GM12878 (cell line): ENCODE measurements around the gene PREP. TPM values are rescaled to one million over a fixed set of nuclear protein-coding genes. Genes with fewer than 3 reads are reported as not detected.

ENCODE experiments used
- ATAC-seq: fragments of 200-7000 bp; cut with Tn5 transposase; 3 replicates; pipeline ENCODE4 v1.9.1; 2020; ENCODE audit warnings: mild to moderate bottlenecking, moderate library complexity
- BruUV-seq: library from RNA; stranded (reverse); fragments of 400-500 nt; replicated peaks from 2 replicates; lab custom pipeline; 2021; lab: Mats Ljungman, UMichigan
- CTCF ChIA-PET: fragments of 300-600 bp; sonication (Branson Sonifier 250); formaldehyde crosslinking; extraction: SDS; loops from one replicate; lab custom pipeline; 2021; ENCODE audit warnings: inconsistent platforms; lab: Yijun Ruan, JAX
- POLR2A ChIA-PET: fragments of 350-600 bp; formaldehyde crosslinking; extraction: SDS; loops from one replicate; lab custom pipeline; 2021; ENCODE audit warnings: inconsistent platforms; lab: Charles Lee
- RAD21 ChIA-PET: fragments of 300-600 bp; sonication (Branson Sonifier 250); formaldehyde crosslinking; loops from one replicate; lab custom pipeline; 2023; ENCODE audit warnings: antibody characterized with exemption; ENCODE audit not compliant: unreplicated experiment; lab: Charles Lee
- SMC1A ChIA-PET: fragments of 300-600 bp; sonication (Branson Sonifier 250); formaldehyde crosslinking; loops from one replicate; lab custom pipeline; 2023; ENCODE audit not compliant: unreplicated experiment, uncharacterized antibody; lab: Charles Lee
- DNase-seq: peaks from one replicate; pipeline ENCODE4 v3.0.0-alpha.2; 2011; ENCODE audit warnings: low read depth, low spot score
- FAIRE-seq: peaks from 3 replicates; lab custom pipeline; 2011; peaks lifted over from hg19 to GRCh38; lab: Jason Lieb, UNC
- H2AFZ ChIP-seq: 2 replicates; pipeline ENCODE4 v1.6.0; 2011; ENCODE audit warnings: low read depth, low read length, control low read depth; ENCODE audit not compliant: control insufficient read depth
- H3K27ac ChIP-seq: 2 replicates; pipeline ENCODE4 v1.5.1; 2011; ENCODE audit warnings: control low read depth; ENCODE audit not compliant: control insufficient read depth, insufficient read depth
- H3K27me3 ChIP-seq, 2 experiments: replicated peaks in 1 of 2; 2 replicates each; pipeline versions ENCODE4 v1.6.0 to v1.6.1; 2011; ENCODE audit warnings: low read length in 1 of 2; ENCODE audit not compliant: control insufficient read depth in 2 of 2, insufficient read depth in 2 of 2
- H3K36me3 ChIP-seq, 2 experiments: 2 replicates each; pipeline ENCODE4 v1.5.1; 2011; ENCODE audit warnings: low read length in 1 of 2; ENCODE audit not compliant: control insufficient read depth in 2 of 2, insufficient read depth in 2 of 2
- H3K4me1 ChIP-seq: 2 replicates; pipeline ENCODE4 v1.6.1; 2011; ENCODE audit warnings: mild to moderate bottlenecking, low read length, moderate library complexity, mixed read lengths; ENCODE audit not compliant: control insufficient read depth, insufficient read depth
- H3K4me2 ChIP-seq: 2 replicates; pipeline ENCODE4 v1.6.0; 2011; ENCODE audit warnings: control low read depth; ENCODE audit not compliant: control insufficient read depth, insufficient read depth
- H3K4me3 ChIP-seq: fragments of 200-600 bp; sonication (generic); 2 replicates; pipeline ENCODE4 v1.5.1; 2016
- H3K79me2 ChIP-seq: 2 replicates; pipeline ENCODE4 v1.6.0; 2011; ENCODE audit warnings: low read length; ENCODE audit not compliant: control insufficient read depth, insufficient read depth
- H3K9ac ChIP-seq: 2 replicates; pipeline ENCODE4 v1.8.0; 2011; ENCODE audit warnings: low read length, control low read depth, mixed read lengths; ENCODE audit not compliant: control insufficient read depth, insufficient read depth
- H3K9me3 ChIP-seq: replicated peaks from 3 replicates; pipeline ENCODE4 v1.5.1; 2011; ENCODE audit warnings: mild to moderate bottlenecking, low read length; ENCODE audit not compliant: control insufficient read depth, insufficient read depth
- H4K20me1 ChIP-seq: 2 replicates; pipeline ENCODE4 v1.6.0; 2011; ENCODE audit not compliant: control insufficient read depth, insufficient read depth
- BACH1 ChIP-seq: fragments of 450-650 bp; IDR thresholded peaks from 2 replicates; pipeline ENCODE4 v1.6.1; 2017; ENCODE audit warnings: mild to moderate bottlenecking, borderline replicate concordance
- CUX1 ChIP-seq: IDR thresholded peaks from 2 replicates; pipeline ENCODE4 v1.6.1; 2012; ENCODE audit warnings: improper control_type of control experiment, low read depth, low read length; ENCODE audit not compliant: insufficient replicate concordance
- GATAD2B ChIP-seq: fragments of 450-650 bp; conservative IDR thresholded peaks from 2 replicates; pipeline ENCODE4 v1.6.1; 2017; ENCODE audit warnings: low read depth, mild to moderate bottlenecking, moderate library complexity
- KLF5 ChIP-seq: fragments of 450-650 bp; IDR thresholded peaks from 2 replicates; pipeline ENCODE4 v1.6.1; 2014; ENCODE audit warnings: mild to moderate bottlenecking; ENCODE audit not compliant: partially characterized antibody
- NFXL1 ChIP-seq: fragments of 450-650 bp; IDR thresholded peaks from 2 replicates; pipeline ENCODE4 v1.6.1; 2017; ENCODE audit warnings: antibody characterized with exemption, mild to moderate bottlenecking, borderline replicate concordance
- PRDM15 ChIP-seq: fragments of 450-650 bp; formaldehyde crosslinking; IDR thresholded peaks from 2 replicates; pipeline ENCODE4 v1.4.0; 2020; ENCODE audit warnings: mild to moderate bottlenecking, moderate library complexity
- RAD21 ChIP-seq: IDR thresholded peaks from 2 replicates; pipeline ENCODE4 v1.6.1; 2011; ENCODE audit warnings: mild to moderate bottlenecking, low read depth, low read length, moderate library complexity; ENCODE audit not compliant: insufficient read depth
- SREBF1 ChIP-seq: IDR thresholded peaks from 2 replicates; pipeline ENCODE4 v1.6.1; 2012; ENCODE audit warnings: mild to moderate bottlenecking, low read length
- YBX1 ChIP-seq: fragments of 450-650 bp; IDR thresholded peaks from 2 replicates; pipeline ENCODE4 v1.6.1; 2016; ENCODE audit warnings: antibody characterized with exemption
- WGBS: methylation state at CpG from one replicate; pipeline ENCODE4 v1.1.6; 2016; ENCODE audit warnings: low lambda C conversion rate; ENCODE audit not compliant: insufficient replicate concordance, insufficient coverage; ENCODE audit errors: missing lambda C conversion rate; 5-methylcytosine and 5-hydroxymethylcytosine counted together
- in situ Hi-C: fragments of 300-500 bp; cut with MboI; formaldehyde crosslinking; loops from 9 replicates; pipeline ENCODE4 v1.14.3; 2018; ENCODE audit warnings: mixed read lengths
- intact Hi-C: fragments of 100-400 bp; cut with micrococcal nuclease; formaldehyde crosslinking; loops from one replicate; pipeline ENCODE4 v1.14.2; 2022; ENCODE audit not compliant: unreplicated experiment
- polyA plus RNA-seq, 11 experiments: library from polyadenylated mRNA; depleted of rRNA in 4 of 11; unstranded in 6 of 11; stranded (reverse) in 5 of 11; fragments of >200 nt; fragmentation: Nextera tagmentation in 4 of 11; fragmentation: Illumina TruSeq in 1 of 11; extraction: Ambion mirVana in 4 of 11; extraction: Trizol in 1 of 11; gene quantifications; 1 replicate in 1 of 11; 2 replicates in 10 of 11; pipeline versions ENCODE4 v1.2.1 to v1.2.3, GENCODE V29; 2011 to 2016; ENCODE audit warnings: inconsistent platforms in 2 of 11, missing spikeins in 2 of 11, low read depth in 1 of 11
- total RNA-seq, 4 experiments: library from RNA; depleted of rRNA in 3 of 4; stranded (reverse); fragments of >200 nt in 3 of 4; fragmentation: Illumina TruSeq in 1 of 4; extraction: Trizol in 1 of 4; gene quantifications; 2 replicates each; pipeline versions ENCODE4 v1.2.1 to v1.2.3, GENCODE V29; 2013 to 2021

PREP gene
- total and polyA plus RNA-seq, 10 of the 15 experiments (the other 5 are each of a cell fraction or from before 2014, with no cell fraction given) = 6.5 to 33.6 (median 18.1) TPM

GRCh38 chr6:105269390-105269789 lies 133.5 kb downstream of the PREP start:
- H3K4me3 ChIP-seq = no peak overlapping the region
- POLR2A ChIA-PET = no interaction called here
- H3K27me3 ChIP-seq = no peaks in the 10 kb centered on the region
- CTCF ChIA-PET = no interaction called here
- FAIRE-seq (no peak), DNase-seq (no peak), ATAC-seq (no peak)
- SMC1A ChIA-PET = no interaction called here
- in situ Hi-C loops = no loop called here
- no peak overlapping the region for H2AFZ ChIP-seq
- H3K9ac ChIP-seq = no peak overlapping the region
- RAD21 ChIA-PET = no interaction called here
- intact Hi-C loops = loop anchor here (5.0 kb wide), 1 partner anchor 182 kb away; no protein-coding TSS in a partner anchor
- no peaks in the 10 kb centered on the region for H3K79me2 ChIP-seq
- no peaks in the 10 kb centered on the region for H4K20me1 ChIP-seq
- no peaks in the 10 kb centered on the region for H3K36me3 ChIP-seq
- H3K9me3 ChIP-seq = no peaks in the 10 kb centered on the region
- no peak overlapping the region for H3K27ac ChIP-seq
- no peak overlapping the region for H3K4me2 ChIP-seq
- 86% methylated on average over 2 of the region's 2 CpGs for WGBS
- TF ChIP-seq BACH1 (no peak), YBX1 (no peak), NFXL1 (no peak), GATAD2B (no peak), PRDM15 (CRISPR knock-in tag) (no peak), CUX1 (no peak), RAD21 (no peak), SREBF1 (no peak), KLF5 (no peak)
- TF ChIP-seq, all 136 proteins: peak for 0
- H3K4me1 ChIP-seq = no peaks in the 10 kb centered on the region
- no TSS peak for BruUV-seq
